K562 (cell line): ENCODE results near the gene QPCT. TPM values are rescaled to one million over a fixed set of nuclear protein-coding genes. Genes with fewer than 3 reads are reported as not detected.

Experiments used
- ATAC-seq: fragments of 200-7000 bp; cut with Tn5 transposase; 3 replicates; pipeline ENCODE4 v1.9.1; 2020; ENCODE audit warnings: moderate library complexity
- BruUV-seq: library from RNA; stranded (reverse); fragments of 400-500 nt; replicated peaks from 2 replicates; lab custom pipeline; 2021; lab: Mats Ljungman, UMichigan
- CTCF ChIA-PET: fragments of 300-600 bp; formaldehyde crosslinking; extraction: SDS; loops from one replicate; lab custom pipeline; 2021; ENCODE audit warnings: low intra/inter-chr PET ratio; lab: Yijun Ruan, JAX
- POLR2A ChIA-PET: fragments of 300-600, 350-650 bp; sonication (Branson Sonifier 250); formaldehyde crosslinking; extraction: SDS; loops from one replicate; lab custom pipeline; 2021; ENCODE audit warnings: antibody characterized with exemption, inconsistent platforms; lab: Yijun Ruan, JAX
- DNase-seq, 4 experiments: peaks; one replicate each; pipeline versions ENCODE4 v3.0.0 to v3.0.0-alpha.2; 2011 to 2018; ENCODE audit warnings: low spot score in 3 of 4, mixed read lengths in 3 of 4; ENCODE audit errors: extremely low read depth in 1 of 4
- FAIRE-seq: peaks from 2 replicates; lab custom pipeline; 2011; peaks lifted over from hg19 to GRCh38; lab: Jason Lieb, UNC
- H2AFZ ChIP-seq: 2 replicates; pipeline ENCODE4 v1.6.0; 2011; ENCODE audit warnings: low read depth, low read length, control low read depth, inconsistent platforms
- H3K27ac ChIP-seq: fragments of 200-600 bp; 3 replicates; pipeline ENCODE4 v1.8.0; 2011; ENCODE audit warnings: low read depth, mild to moderate bottlenecking, control low read depth, inconsistent platforms, low read length, moderate library complexity, mixed read lengths; ENCODE audit errors: extremely low read depth
- H3K27me3 ChIP-seq, 2 experiments: fragments of 300-600 bp in 1 of 2; 2 replicates in 1 of 2; 3 replicates in 1 of 2; pipeline versions ENCODE4 v1.6.0 to v1.8.0; 2011; ENCODE audit warnings: inconsistent platforms in 2 of 2, low read length in 2 of 2, mild to moderate bottlenecking in 1 of 2, mixed read lengths in 1 of 2, moderate library complexity in 1 of 2; ENCODE audit not compliant: control insufficient read depth in 2 of 2, insufficient read depth in 2 of 2
- H3K36me3 ChIP-seq: fragments of 300-600 bp; 3 replicates; pipeline ENCODE4 v1.8.0; 2011; ENCODE audit warnings: mild to moderate bottlenecking, low read length, inconsistent platforms; ENCODE audit not compliant: control insufficient read depth, insufficient read depth
- H3K4me1 ChIP-seq, 2 experiments: fragments of 200-600 bp in 1 of 2; replicated peaks in 1 of 2; 2 replicates in 1 of 2; 3 replicates in 1 of 2; pipeline versions ENCODE4 v1.5.1 to v1.8.0; 2011; ENCODE audit warnings: inconsistent platforms in 2 of 2, low read length in 2 of 2, mild to moderate bottlenecking in 1 of 2, mixed read lengths in 1 of 2, moderate library complexity in 1 of 2; ENCODE audit not compliant: control insufficient read depth in 2 of 2, insufficient read depth in 2 of 2
- H3K4me2 ChIP-seq: 2 replicates; pipeline ENCODE4 v1.6.1; 2011; ENCODE audit warnings: low read length, control low read depth, inconsistent platforms, mixed read lengths; ENCODE audit not compliant: insufficient read depth
- H3K4me3 ChIP-seq: fragments of 200-600 bp; sonication (generic), shearing (Covaris generic); 2 replicates; pipeline ENCODE4 v1.5.1; 2016; ENCODE audit warnings: control low read depth, inconsistent platforms
- H3K79me2 ChIP-seq: fragments of 200-600 bp; 3 replicates; pipeline ENCODE4 v1.8.0; 2011; ENCODE audit warnings: low read length, inconsistent platforms; ENCODE audit not compliant: control insufficient read depth, insufficient read depth
- H3K9ac ChIP-seq, 2 experiments: 2 replicates each; pipeline versions ENCODE4 v1.6.0 to v1.6.1; 2011; ENCODE audit warnings: low read depth in 2 of 2, low read length in 2 of 2, control low read depth in 1 of 2, inconsistent platforms in 1 of 2, mild to moderate bottlenecking in 1 of 2, mixed read lengths in 1 of 2; ENCODE audit not compliant: insufficient read depth in 1 of 2
- H3K9me1 ChIP-seq: one replicate; pipeline ENCODE4 v1.6.0; 2011; ENCODE audit warnings: inconsistent platforms, mild to moderate bottlenecking, low read length, moderate library complexity; ENCODE audit not compliant: control insufficient read depth, insufficient read depth
- H3K9me3 ChIP-seq: replicated peaks from 2 replicates; pipeline ENCODE4 v1.5.1; 2011; ENCODE audit warnings: low read depth, low read length, inconsistent platforms; ENCODE audit not compliant: control insufficient read depth, insufficient read depth
- H4K20me1 ChIP-seq: replicated peaks from 2 replicates; pipeline ENCODE4 v1.6.1; 2011; ENCODE audit warnings: low read length, inconsistent platforms, mixed read lengths; ENCODE audit not compliant: control insufficient read depth, insufficient read depth
- ARNT ChIP-seq, 2 experiments: fragments of 450-650 bp; IDR thresholded peaks; 2 replicates each; pipeline ENCODE4 v1.6.1; 2016; ENCODE audit warnings: mild to moderate bottlenecking in 1 of 2
- EP300 ChIP-seq: IDR thresholded peaks from 2 replicates; pipeline ENCODE4 v1.6.1; 2012; ENCODE audit warnings: low read length, improper control_type of control experiment
- ETS1 ChIP-seq: conservative IDR thresholded peaks from 2 replicates; pipeline ENCODE4 v1.6.1; 2011; ENCODE audit warnings: low read depth, mild to moderate bottlenecking, low read length; ENCODE audit not compliant: control insufficient read depth
- POLR2AphosphoS2 ChIP-seq: IDR thresholded peaks from 2 replicates; pipeline ENCODE4 v1.6.1; 2012; ENCODE audit warnings: low read length, improper control_type of control experiment
- RREB1 ChIP-seq: fragments of 250-450 bp; sonication (Bioruptor Pico); IDR thresholded peaks from 2 replicates; pipeline ENCODE4 v1.4.0; 2020
- SMARCC2 ChIP-seq: fragments of 450-650 bp; IDR thresholded peaks from 2 replicates; pipeline ENCODE4 v1.6.1; 2017; ENCODE audit warnings: antibody characterized with exemption, moderate library complexity, mild to moderate bottlenecking, low read depth
- SMC3 ChIP-seq: conservative IDR thresholded peaks from 2 replicates; pipeline ENCODE4 v1.6.1; 2011; ENCODE audit warnings: low read depth, low read length, improper control_type of control experiment; ENCODE audit not compliant: insufficient read depth
- SOX6 ChIP-seq: fragments of 450-650 bp; IDR thresholded peaks from 2 replicates; pipeline ENCODE4 v1.6.1; 2014; ENCODE audit warnings: mild to moderate bottlenecking
- ZNF146 ChIP-seq: IDR thresholded peaks from one replicate; pipeline ENCODE4 v1.6.1; 2018; ENCODE audit warnings: missing compliant biosample characterization; ENCODE audit not compliant: unreplicated experiment
- WGBS: fragments of 100-300 bp; shearing (Covaris generic); methylation state at CpG from one replicate; pipeline ENCODE4 v1.1.6; 2016; ENCODE audit warnings: low coverage, mixed read lengths; ENCODE audit not compliant: insufficient coverage; ENCODE audit errors: missing lambda C conversion rate; 5-methylcytosine and 5-hydroxymethylcytosine counted together
- in situ Hi-C: fragments of 300-500 bp; cut with MboI; formaldehyde crosslinking; loops from 4 replicates; pipeline ENCODE4 v1.15.0; 2018; ENCODE audit warnings: inconsistent platforms, mixed read lengths
- intact Hi-C: fragments of 100-400 bp; cut with micrococcal nuclease; formaldehyde crosslinking; loops from 2 replicates; pipeline ENCODE4 v1.14.2; 2022
- polyA plus RNA-seq, 8 experiments: library from polyadenylated mRNA; depleted of rRNA in 4 of 8; stranded (reverse) in 5 of 8; unstranded in 3 of 8; fragments of >200 nt; fragmentation: Nextera tagmentation in 2 of 8; fragmentation: Illumina TruSeq in 1 of 8; extraction: Ambion mirVana in 2 of 8; extraction: Trizol in 1 of 8; gene quantifications; 2 replicates each; pipeline versions ENCODE4 v1.2.1 to v1.2.3, GENCODE V29; 2011 to 2014; ENCODE audit warnings: inconsistent platforms in 1 of 8, missing spikeins in 1 of 8
- total RNA-seq, 7 experiments: library from RNA; depleted of rRNA in 6 of 7; stranded (reverse); fragments of >200 nt in 6 of 7; fragmentation: Illumina TruSeq in 2 of 7; extraction: Trizol in 2 of 7; gene quantifications; 2 replicates each; pipeline versions ENCODE4 v1.2.1 to v1.2.3, GENCODE V29; 2011 to 2021; ENCODE audit warnings: low replicate concordance in 1 of 7

The QPCT gene
- total and polyA plus RNA-seq, 9 of the 15 experiments (the other 6 are each of a cell fraction or from before 2014, with no cell fraction given), result 0.07 TPM; not detected in 8

- Histone ChIP-seq H3K9me3 (no peaks in the 10 kb centered on the region), H3K9ac (no peak overlapping the region), H4K20me1 (no peaks in the 10 kb centered on the region), H3K4me2 (no peak overlapping the region), H3K9me1 (no peaks in the 10 kb centered on the region), H2AFZ (no peak overlapping the region), H3K27me3 (0 out of 5 replicates have a peak, but pooled peaks cover 0 to 3% of the 10 kb centered on the region in 2 experiments), H3K27ac (no peak overlapping the region), H3K79me2 (no peaks in the 10 kb centered on the region), H3K4me3 (no peak overlapping the region), H3K4me1 (no peaks in the 10 kb centered on the region), H3K36me3 (no peaks in the 10 kb centered on the region)
- CTCF ChIA-PET, result no interaction called here
- ATAC-seq (no peak), FAIRE-seq (no peak), DNase-seq (no peak)
- 4% methylated on average over 6 of the region's 6 CpGs for WGBS
- TF ChIP-seq EP300, result no peak
- TF ChIP-seq SOX6, result no peak
- no peak for TF ChIP-seq SMC3
- POLR2A ChIA-PET, result interaction anchor here (1.0 kb wide), 1 partner anchor 9 kb away, joined by 3 read pairs; no protein-coding TSS in a partner anchor
- in situ Hi-C loops (no loop called here), intact Hi-C loops (no loop called here)
- no TSS peak for BruUV-seq
Observed at GRCh38 chr2:37402636-37403035, 58.2 kb downstream of the QPCT start.

GRCh38 chr2:37405781-37406180 is 61.4 kb downstream of the QPCT start:
- H3K4me2 ChIP-seq, result no peak overlapping the region
- H3K4me1 ChIP-seq, result no peaks in the 10 kb centered on the region
- H2AFZ ChIP-seq, result no peak overlapping the region
- no peaks in the 10 kb centered on the region for H3K9me1 ChIP-seq
- no peak for FAIRE-seq
- no peak overlapping the region for H3K9ac ChIP-seq
- no peak for ATAC-seq
- no peak for DNase-seq
- intact Hi-C loops, result no loop called here
- ChIA-PET POLR2A (interaction anchor here (1.2 kb wide), 1 partner anchor 9 kb away, joined by 4 read pairs; no protein-coding TSS in a partner anchor), CTCF (interaction anchor here (0.8 kb wide), 1 partner anchor 1506 kb away, joined by 3 read pairs; no protein-coding TSS in a partner anchor)
- no peaks in the 10 kb centered on the region for H3K36me3 ChIP-seq
- H3K79me2 ChIP-seq, result no peaks in the 10 kb centered on the region
- H4K20me1 ChIP-seq, result no peaks in the 10 kb centered on the region
- H3K27ac ChIP-seq, result no peak overlapping the region
- WGBS, result 3% methylated on average over 2 of the region's 2 CpGs
- in situ Hi-C loops, result no loop called here
- H3K27me3 ChIP-seq, result 0 out of 5 replicates have a peak, but pooled peaks cover 0 to 11% of the 10 kb centered on the region in 2 experiments
- no peak overlapping the region for H3K4me3 ChIP-seq
- no peaks in the 10 kb centered on the region for H3K9me3 ChIP-seq
- BruUV-seq, result no TSS peak
- TF ChIP-seq ARNT (IDR thresholded peaks at IDR 0.05), result no peak
- no peak for TF ChIP-seq RREB1 (CRISPR knock-in tag)
- TF ChIP-seq POLR2AphosphoS2, result no peak
- no peak for TF ChIP-seq ETS1
- TF ChIP-seq SMARCC2, result no peak
- TF ChIP-seq ZNF146 (CRISPR knock-in tag), result no peak
